Upper lobe of right lung (tissue), 1 donor: ENCODE results near the gene ASAP2. TPM values are rescaled to one million over a fixed set of nuclear protein-coding genes. Genes with fewer than 3 reads are reported as not detected.

Experiments used
- ATAC-seq: fragments of 200-7000 bp; cut with Tn5 transposase; one replicate; pipeline ENCODE4 v1.9.1; 2020; ENCODE audit warnings: mild to moderate bottlenecking, moderate library complexity
- DNase-seq: peaks from one replicate; pipeline ENCODE4 v3.0.0-alpha.2; 2020
- H3K27ac ChIP-seq: fragments of 200-600 bp; one replicate; pipeline ENCODE4 v1.8.0; 2022
- H3K27me3 ChIP-seq: fragments of 200-600 bp; one replicate; pipeline ENCODE4 v1.8.0; 2022; ENCODE audit warnings: mild to moderate bottlenecking
- H3K36me3 ChIP-seq: fragments of 200-600 bp; one replicate; pipeline ENCODE4 v1.8.0; 2022
- H3K4me1 ChIP-seq: fragments of 200-600 bp; one replicate; pipeline ENCODE4 v1.8.0; 2022
- H3K4me3 ChIP-seq: fragments of 200-600 bp; one replicate; pipeline ENCODE4 v1.8.0; 2022; ENCODE audit warnings: mild to moderate bottlenecking
- H3K9me3 ChIP-seq: fragments of 200-600 bp; one replicate; pipeline ENCODE4 v1.8.0; 2022
- intact Hi-C: fragments of 100-400 bp; cut with DNase I; formaldehyde crosslinking; loops from one replicate; pipeline ENCODE4 v1.11.0; 2022
- total RNA-seq: library from RNA; stranded (reverse); fragmentation: NEBNext Ultra II Directional; extraction: Animal tissue kit (Norgen Biotek cat#: 25700); gene quantifications from one replicate; pipeline ENCODE4 v1.2.1, GENCODE V29; 2021
- TF ChIP-seq, protein P1 (sequence below): fragments of 200-600 bp; IDR thresholded peaks from one replicate; pipeline ENCODE4 v1.8.0; 2022; ENCODE audit warnings: antibody characterized with exemption
- donor health status: DM: no; HTN: yes; CAD: no; lungs with severe emphysema.

ASAP2 gene
- total RNA-seq, 1 donor from 2014 or later = 30.9 TPM

- Histone ChIP-seq H3K4me3 (no peak overlapping the region), H3K4me1 (no peaks in the 10 kb centered on the region), H3K27me3 (no peaks in the 10 kb centered on the region), H3K27ac (no peak overlapping the region), H3K36me3 (no peaks in the 10 kb centered on the region), H3K9me3 (no peaks in the 10 kb centered on the region)
- ATAC-seq (no peak), DNase-seq (no peak)
- intact Hi-C loops = no loop called here
- TF ChIP-seq, protein P1, sequence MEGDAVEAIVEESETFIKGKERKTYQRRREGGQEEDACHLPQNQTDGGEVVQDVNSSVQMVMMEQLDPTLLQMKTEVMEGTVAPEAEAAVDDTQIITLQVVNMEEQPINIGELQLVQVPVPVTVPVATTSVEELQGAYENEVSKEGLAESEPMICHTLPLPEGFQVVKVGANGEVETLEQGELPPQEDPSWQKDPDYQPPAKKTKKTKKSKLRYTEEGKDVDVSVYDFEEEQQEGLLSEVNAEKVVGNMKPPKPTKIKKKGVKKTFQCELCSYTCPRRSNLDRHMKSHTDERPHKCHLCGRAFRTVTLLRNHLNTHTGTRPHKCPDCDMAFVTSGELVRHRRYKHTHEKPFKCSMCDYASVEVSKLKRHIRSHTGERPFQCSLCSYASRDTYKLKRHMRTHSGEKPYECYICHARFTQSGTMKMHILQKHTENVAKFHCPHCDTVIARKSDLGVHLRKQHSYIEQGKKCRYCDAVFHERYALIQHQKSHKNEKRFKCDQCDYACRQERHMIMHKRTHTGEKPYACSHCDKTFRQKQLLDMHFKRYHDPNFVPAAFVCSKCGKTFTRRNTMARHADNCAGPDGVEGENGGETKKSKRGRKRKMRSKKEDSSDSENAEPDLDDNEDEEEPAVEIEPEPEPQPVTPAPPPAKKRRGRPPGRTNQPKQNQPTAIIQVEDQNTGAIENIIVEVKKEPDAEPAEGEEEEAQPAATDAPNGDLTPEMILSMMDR = no peak
These were observed 78.1 kb downstream of the ASAP2 start for GRCh38 chr2:9284521-9285297.

DNA sequence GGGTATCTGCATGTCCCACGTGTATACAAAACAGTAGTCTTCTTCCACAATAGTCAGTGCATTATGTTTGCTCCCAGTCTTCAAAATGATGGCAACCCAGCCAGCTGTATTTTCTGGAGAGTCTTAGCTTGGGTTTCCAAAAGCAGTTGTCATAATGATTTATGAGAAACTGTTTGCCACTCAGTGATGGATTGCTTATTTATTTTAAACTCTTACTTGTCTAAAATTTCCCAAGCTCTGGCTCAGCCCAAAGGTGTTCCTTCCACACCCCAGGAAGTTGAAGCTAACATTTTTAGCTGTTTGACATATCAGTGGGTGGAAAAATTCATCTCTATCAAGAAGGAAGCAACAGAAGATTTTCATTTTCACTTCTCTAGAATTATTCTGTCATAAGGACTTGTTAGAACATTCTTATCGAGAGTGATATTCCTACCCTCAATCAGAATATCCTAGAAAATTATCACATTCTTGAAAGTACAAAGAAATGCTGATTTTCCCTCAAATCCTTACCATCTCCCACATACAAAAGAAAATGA, 78.8 kb downstream of the ASAP2 start:
- Histone ChIP-seq H3K27ac (no peak overlapping the region), H3K36me3 (no peaks in the 10 kb centered on the region), H3K4me3 (no peak overlapping the region), H3K27me3 (no peaks in the 10 kb centered on the region), H3K9me3 (no peaks in the 10 kb centered on the region), H3K4me1 (no peaks in the 10 kb centered on the region)
- no peak for ATAC-seq
- no peak for DNase-seq
- intact Hi-C loops = no loop called here
- TF ChIP-seq, protein P1 = no peak

- Histone ChIP-seq H3K27me3 (no peaks in the 10 kb centered on the region), H3K36me3 (no peaks in the 10 kb centered on the region), H3K27ac (no peak overlapping the region), H3K4me3 (no peak overlapping the region), H3K9me3 (no peaks in the 10 kb centered on the region), H3K4me1 (no peaks in the 10 kb centered on the region)
- ATAC-seq (no peak), DNase-seq (no peak)
- TF ChIP-seq, protein P1 = no peak
- intact Hi-C loops = no loop called here
These were observed 79.3 kb downstream of the ASAP2 start for GRCh38 chr2:9285921-9286320.

GRCh38 chr2:9286554-9287399, 80.2 kb downstream of the ASAP2 start:
- Histone ChIP-seq H3K9me3 (no peaks in the 10 kb centered on the region), H3K27ac (no peak overlapping the region), H3K4me3 (no peak overlapping the region), H3K27me3 (no peaks in the 10 kb centered on the region), H3K4me1 (no peaks in the 10 kb centered on the region), H3K36me3 (no peaks in the 10 kb centered on the region)
- no peak for DNase-seq
- intact Hi-C loops = no loop called here
- TF ChIP-seq, protein P1 = no peak
- ATAC-seq = no peak

- TF ChIP-seq, protein P1 = peak; percentile 6
- no peaks in the 10 kb centered on the region for H3K36me3 ChIP-seq
- DNase-seq (no peak), ATAC-seq (peak; percentile 40)
- H3K9me3 ChIP-seq = no peaks in the 10 kb centered on the region
- H3K27me3 ChIP-seq = no peaks in the 10 kb centered on the region
- H3K27ac ChIP-seq = no peak overlapping the region
- H3K4me1 ChIP-seq = no peaks in the 10 kb centered on the region
- no peak overlapping the region for H3K4me3 ChIP-seq
- intact Hi-C loops = no loop called here
These were observed 80.9 kb downstream of the ASAP2 start for GRCh38 chr2:9287400-9288045.
